ENCODE measurements around the gene AMBRA1. TPM values are rescaled to one million over a fixed set of nuclear protein-coding genes. Genes with fewer than 3 reads are reported as not detected.
"Not testable (repeated sequence)": the region's sequence is repeated elsewhere in the genome, so short reads cannot be mapped to it uniquely, and the experiment has no call there.

Gene AMBRA1
- total and polyA plus RNA-seq, 8 donors: 6.8 to 18.7 (median 11.1) TPM

- H3K9me3 ChIP-seq: no peaks in the 10 kb centered on the region
- no peak overlapping the region for H3K27ac ChIP-seq
- no peaks in the 10 kb centered on the region for H3K36me3 ChIP-seq
- no peak overlapping the region for H3K4me3 ChIP-seq
- H3K4me1 ChIP-seq: peaks cover 0 to 34% (median 0%) of the 10 kb centered on the region in 3 donors
- intact Hi-C loops (cut with DNase I): no loop called here
- H3K27me3 ChIP-seq: no peaks in the 10 kb centered on the region
- no peak for TF ChIP-seq CTCF (IDR thresholded peaks at IDR 0.05)
- ATAC-seq (no peak), FAIRE-seq (no peak), DNase-seq (peak in 1 of 6 donors; percentile 10)
- 94% methylated on average over 10 of the region's 10 CpGs for WGBS, 2 donors
These were observed 962 bp upstream of the AMBRA1 start for GRCh38 chr11:46594785-46595184.

DNA sequence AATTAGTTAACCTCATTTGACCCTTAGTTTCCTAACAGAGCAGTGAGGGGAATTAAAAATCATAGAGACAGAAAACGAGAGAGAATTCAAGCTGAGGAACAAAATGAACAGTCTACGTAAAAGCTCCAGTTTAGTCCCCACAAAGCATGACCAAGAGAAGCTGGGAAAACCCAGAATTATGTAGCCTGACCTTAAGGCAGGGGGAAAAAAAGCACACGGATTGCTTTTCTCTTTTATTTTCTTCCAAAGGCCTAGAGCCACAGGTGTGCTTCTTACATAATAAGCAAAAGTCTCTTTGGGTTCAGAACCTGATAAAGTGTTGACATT is 514 bp upstream of the AMBRA1 start:
- Histone ChIP-seq H3K4me3 (peak overlapping the region in 3 of 4 donors; percentile 72 to 88 (median 78)), H3K9me3 (no peaks in the 10 kb centered on the region), H3K36me3 (no peaks in the 10 kb centered on the region), H3K27ac (peak overlapping the region; percentile 12 to 71 (median 54)), H3K4me1 (peaks cover 0 to 34% (median 0%) of the 10 kb centered on the region in 3 donors), H3K27me3 (no peaks in the 10 kb centered on the region)
- 37 to 40% methylated on average over 3 of the region's 3 CpGs for WGBS, 2 donors
- no peak for FAIRE-seq
- peak in 1 of 4 donors; percentile 3 for ATAC-seq
- intact Hi-C loops (cut with DNase I): no loop called here
- DNase-seq: no peak
- TF ChIP-seq CTCF (IDR thresholded peaks at IDR 0.05): no peak

GRCh38 chr11:46590740-46591605 is 2.9 kb downstream of the AMBRA1 start:
- no peak for FAIRE-seq
- Histone ChIP-seq H3K9me3 (no peaks in the 10 kb centered on the region), H3K36me3 (no peaks in the 10 kb centered on the region), H3K4me1 (peaks cover 0 to 34% (median 4%) of the 10 kb centered on the region in 3 donors), H3K27me3 (no peaks in the 10 kb centered on the region), H3K4me3 (no peak overlapping the region), H3K27ac (no peak overlapping the region)
- TF ChIP-seq CTCF (IDR thresholded peaks at IDR 0.05): no peak
- no peak for ATAC-seq
- intact Hi-C loops (cut with DNase I): no loop called here
- WGBS, 2 donors: 50 to 54% methylated on average over 11 of the region's 11 CpGs
- DNase-seq: peak in 1 of 6 donors; percentile 2

- Histone ChIP-seq H3K36me3 (no peaks in the 10 kb centered on the region), H3K27me3 (no peaks in the 10 kb centered on the region), H3K4me1 (peaks cover 0 to 30% (median 4%) of the 10 kb centered on the region in 3 donors), H3K4me3 (no peak overlapping the region), H3K27ac (no peak overlapping the region), H3K9me3 (no peaks in the 10 kb centered on the region)
- DNase-seq (no peak), FAIRE-seq (no peak), ATAC-seq (no peak)
- no peak for TF ChIP-seq CTCF (IDR thresholded peaks at IDR 0.05)
- intact Hi-C loops (cut with DNase I): no loop called here
These were observed 4.9 kb downstream of the AMBRA1 start for GRCh38 chr11:46588915-46589314.

DNA sequence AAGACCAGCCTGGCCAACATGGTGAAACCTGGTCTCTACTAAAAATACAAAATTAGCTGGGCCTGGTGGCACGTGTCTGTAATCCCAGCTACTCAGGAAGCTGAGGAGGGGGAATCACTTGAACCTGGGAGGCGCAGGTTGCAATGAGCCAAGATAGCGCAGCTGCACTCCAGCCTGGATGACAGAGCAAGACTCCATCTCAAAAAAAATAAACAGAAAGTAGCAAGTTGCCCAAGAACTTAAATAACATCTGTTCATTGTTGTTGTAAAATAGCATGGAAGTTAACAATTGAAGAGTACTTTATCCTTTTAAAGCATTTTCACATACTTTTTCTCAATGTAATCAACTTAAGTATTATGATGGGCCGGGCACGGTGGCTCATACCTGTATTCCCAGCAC is 5.7 kb downstream of the AMBRA1 start:
- 91% methylated on average over 5 of the region's 5 CpGs for WGBS, 2 donors
- Histone ChIP-seq H3K4me1 (peaks cover 0 to 30% (median 4%) of the 10 kb centered on the region in 3 donors), H3K36me3 (no peaks in the 10 kb centered on the region), H3K9me3 (no peaks in the 10 kb centered on the region), H3K4me3 (no peak overlapping the region), H3K27ac (no peak overlapping the region), H3K27me3 (no peaks in the 10 kb centered on the region)
- intact Hi-C loops (cut with DNase I): no loop called here
- ATAC-seq (no peak), DNase-seq (peak in 1 of 6 donors; percentile 1), FAIRE-seq (no peak)
- no peak for TF ChIP-seq CTCF (IDR thresholded peaks at IDR 0.05)

DNA sequence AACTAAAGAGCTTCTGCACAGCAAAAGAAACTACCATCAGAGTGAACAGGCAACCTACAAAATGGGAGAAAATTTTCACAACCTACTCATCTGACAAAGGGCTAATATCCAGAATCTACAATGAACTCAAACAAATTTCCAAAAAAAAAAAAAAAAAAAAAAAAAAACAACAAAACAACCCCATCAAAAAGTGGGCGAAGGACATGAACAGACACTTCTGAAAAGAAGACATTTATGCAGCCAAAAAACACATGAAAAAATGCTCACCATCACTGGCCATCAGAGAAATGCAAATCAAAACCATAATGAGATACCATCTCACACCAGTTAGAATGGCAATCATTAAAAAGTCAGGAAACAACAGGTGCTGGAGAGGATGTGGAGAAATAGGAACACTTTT is 10.3 kb downstream of the AMBRA1 start:
- H3K27me3 ChIP-seq; FAIRE-seq; H3K4me3 ChIP-seq; ATAC-seq; intact Hi-C loops (cut with DNase I); H3K4me1 ChIP-seq; H3K36me3 ChIP-seq; H3K9me3 ChIP-seq; DNase-seq; H3K27ac ChIP-seq: not testable (repeated sequence)
- WGBS, 2 donors: 100% methylated on average over 1 of the region's 1 CpG

All from pancreas (tissue), 10 donors.